NT2/D1 (cell line): ENCODE data around the gene PRKAG2.
"Not testable (repeated sequence)": the region's sequence is repeated elsewhere in the genome, so short reads cannot be mapped to it uniquely, and the experiment has no call there.

Experiments
- DNase-seq: peaks from one replicate; pipeline ENCODE4 v3.0.0-alpha.2; 2011; ENCODE audit warnings: low read depth, low spot score
- H3K27me3 ChIP-seq: 2 replicates; pipeline ENCODE4 v1.6.0; 2011; ENCODE audit warnings: mild to moderate bottlenecking; ENCODE audit not compliant: insufficient read length, insufficient read depth
- H3K36me3 ChIP-seq: 2 replicates; pipeline ENCODE4 v1.6.1; 2011; ENCODE audit warnings: mild to moderate bottlenecking, low read length, mixed read lengths; ENCODE audit not compliant: insufficient read depth, insufficient read length
- H3K4me1 ChIP-seq: 2 replicates; pipeline ENCODE4 v1.5.1; 2011; ENCODE audit not compliant: insufficient read depth, insufficient read length
- H3K4me3 ChIP-seq: 2 replicates; pipeline ENCODE4 v1.5.1; 2011; ENCODE audit warnings: low read depth; ENCODE audit not compliant: insufficient read length
- H3K9ac ChIP-seq: 2 replicates; pipeline ENCODE4 v1.6.0; 2011; ENCODE audit warnings: low read depth; ENCODE audit not compliant: insufficient read length
- H3K9me3 ChIP-seq: 2 replicates; pipeline ENCODE4 v1.5.1; 2011; ENCODE audit warnings: mild to moderate bottlenecking, low read length; ENCODE audit not compliant: insufficient read depth
- SUZ12 ChIP-seq: IDR thresholded peaks from 2 replicates; pipeline ENCODE4 v1.6.1; 2011; ENCODE audit not compliant: insufficient read length, insufficient read depth; ENCODE audit errors: extremely low read depth
- YY1 ChIP-seq: IDR thresholded peaks from 2 replicates; pipeline ENCODE4 v1.6.1; 2011; ENCODE audit not compliant: insufficient read length, insufficient read depth
- ZNF274 ChIP-seq: IDR thresholded peaks from 2 replicates; pipeline ENCODE4 v1.6.1; 2011; ENCODE audit warnings: mild to moderate bottlenecking, low read depth, low read length

Gene PRKAG2

GRCh38 chr7:151540146-151540545 is 336.8 kb downstream of the PRKAG2 start:
- no peak overlapping the region for H3K4me3 ChIP-seq
- no peak for DNase-seq
- H3K27me3 ChIP-seq = no peaks in the 10 kb centered on the region
- H3K9me3 ChIP-seq = no peaks in the 10 kb centered on the region
- H3K36me3 ChIP-seq = no peaks in the 10 kb centered on the region
- no peak overlapping the region for H3K9ac ChIP-seq
- TF ChIP-seq YY1 = no peak
- no peak for TF ChIP-seq ZNF274
- TF ChIP-seq SUZ12 = no peak
- H3K4me1 ChIP-seq = no peaks in the 10 kb centered on the region

DNA sequence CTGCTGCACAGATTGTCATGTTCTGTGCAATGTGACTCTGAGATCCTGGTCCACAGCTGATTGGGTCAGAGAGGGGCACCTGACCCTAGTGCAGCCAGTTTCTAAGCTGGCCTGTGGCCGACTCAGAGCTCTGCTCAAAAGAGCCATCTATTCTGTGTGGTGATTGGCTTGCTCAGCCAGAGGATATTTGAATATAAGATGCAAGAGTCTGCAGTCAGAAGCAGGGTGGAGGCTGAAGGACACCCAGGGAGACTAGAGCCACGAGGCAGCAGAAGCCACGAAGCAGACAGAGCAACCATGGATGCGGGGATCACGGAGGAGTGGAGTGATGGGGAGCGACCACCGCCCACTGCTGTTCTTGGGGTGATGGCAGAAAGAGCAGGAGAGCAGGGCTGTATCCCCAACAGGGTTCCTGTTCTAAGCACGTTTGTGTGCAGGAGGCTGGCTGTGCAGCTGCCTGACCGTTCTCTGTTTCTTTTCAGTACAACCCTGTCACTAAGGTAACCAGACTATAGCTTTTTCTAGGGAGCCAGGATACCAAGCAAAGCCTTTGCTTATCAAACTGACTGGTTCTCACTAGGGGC is 337.7 kb downstream of the PRKAG2 start:
- H3K9me3 ChIP-seq = no peaks in the 10 kb centered on the region
- H3K4me3 ChIP-seq = no peak overlapping the region
- H3K9ac ChIP-seq = no peak overlapping the region
- no peak for DNase-seq
- H3K36me3 ChIP-seq = no peaks in the 10 kb centered on the region
- no peaks in the 10 kb centered on the region for H3K4me1 ChIP-seq
- no peaks in the 10 kb centered on the region for H3K27me3 ChIP-seq
- TF ChIP-seq YY1 (no peak), SUZ12 (no peak), ZNF274 (no peak)

GRCh38 chr7:151537818-151538561 is 338.9 kb downstream of the PRKAG2 start:
- Histone ChIP-seq H3K4me3 (no peak overlapping the region), H3K27me3 (no peaks in the 10 kb centered on the region), H3K9me3 (no peaks in the 10 kb centered on the region), H3K9ac (no peak overlapping the region), H3K4me1 (no peaks in the 10 kb centered on the region), H3K36me3 (no peaks in the 10 kb centered on the region)
- DNase-seq = no peak
- TF ChIP-seq YY1 (no peak), ZNF274 (no peak), SUZ12 (no peak)

- H3K27me3 ChIP-seq = not testable (repeated sequence)
Measured at GRCh38 chr7:151536178-151536577, 340.7 kb downstream of the PRKAG2 start.

DNA sequence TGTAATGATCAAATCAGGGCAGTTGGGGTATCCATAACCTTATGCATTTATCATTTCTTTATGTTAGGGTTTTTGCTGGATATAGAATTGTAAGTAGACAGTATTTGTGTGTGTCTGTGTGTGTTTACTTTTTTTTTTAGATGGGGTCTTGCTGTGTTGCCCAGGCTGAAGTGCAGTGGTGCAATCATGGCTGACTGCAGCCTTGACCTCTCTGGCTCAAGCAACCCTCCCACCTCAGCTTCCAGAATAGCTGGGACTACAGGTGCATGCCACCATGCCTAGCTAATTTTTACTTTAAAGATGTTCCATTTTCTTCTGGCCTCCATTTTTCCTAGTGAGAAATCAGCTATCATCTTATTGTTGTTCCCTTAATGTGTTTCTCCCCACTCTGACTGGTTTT is 347.1 kb downstream of the PRKAG2 start:
- Histone ChIP-seq H3K36me3 (no peaks in the 10 kb centered on the region), H3K9me3 (peaks cover 24% of the 10 kb centered on the region), H3K27me3 (no peaks in the 10 kb centered on the region), H3K4me3 (no peak overlapping the region), H3K4me1 (no peaks in the 10 kb centered on the region), H3K9ac (no peak overlapping the region)
- DNase-seq = no peak
- no peak for TF ChIP-seq YY1
- TF ChIP-seq SUZ12 = no peak
- TF ChIP-seq ZNF274 = no peak

More at GRCh38 chr7:151536178-151536577, 340.7 kb downstream of the PRKAG2 start:
- DNase-seq, H3K9me3 ChIP-seq, H3K9ac ChIP-seq, H3K4me1 ChIP-seq, H3K4me3 ChIP-seq, H3K36me3 ChIP-seq: not testable (repeated sequence)

- Histone ChIP-seq H3K4me3 (no peak overlapping the region), H3K4me1 (no peaks in the 10 kb centered on the region), H3K9ac (no peak overlapping the region), H3K9me3 (peaks cover 11% of the 10 kb centered on the region), H3K36me3 (no peaks in the 10 kb centered on the region), H3K27me3 (no peaks in the 10 kb centered on the region)
- DNase-seq = no peak
- no peak for TF ChIP-seq ZNF274
- no peak for TF ChIP-seq YY1
- TF ChIP-seq SUZ12 = no peak
Measured at GRCh38 chr7:151524845-151525244, 352.1 kb downstream of the PRKAG2 start.

- H3K4me1 ChIP-seq = no peaks in the 10 kb centered on the region
Measured at GRCh38 chr7:151524331-151524730, 352.6 kb downstream of the PRKAG2 start.

More at GRCh38 chr7:151524331-151524730, 352.6 kb downstream of the PRKAG2 start:
- TF ChIP-seq YY1 (no peak), ZNF274 (no peak), SUZ12 (no peak)
- H3K9me3 ChIP-seq = peaks cover 9% of the 10 kb centered on the region; the same call in 1 of the 2 replicates
- no peak overlapping the region for H3K4me3 ChIP-seq
- no peak overlapping the region for H3K9ac ChIP-seq
- no peak for DNase-seq
- H3K27me3 ChIP-seq = no peaks in the 10 kb centered on the region
- no peaks in the 10 kb centered on the region for H3K36me3 ChIP-seq
